Choroid plexus epithelial cell (primary cell): ENCODE measurements around the gene TADA2A.

Experiments used
- DNase-seq: peaks from one replicate; pipeline ENCODE4 v3.0.0-alpha.2; 2010; ENCODE audit warnings: low read depth
- H3K4me3 ChIP-seq: 2 replicates; pipeline ENCODE4 v1.5.1; 2011; ENCODE audit warnings: low read depth, mild to moderate bottlenecking, control low read depth, low read length, moderate library complexity
- CTCF ChIP-seq: conservative IDR thresholded peaks from 2 replicates; pipeline ENCODE4 v1.5.1; 2011; ENCODE audit warnings: low read depth, mild to moderate bottlenecking, control low read depth, inconsistent platforms, low read length, moderate library complexity

TADA2A gene

DNA sequence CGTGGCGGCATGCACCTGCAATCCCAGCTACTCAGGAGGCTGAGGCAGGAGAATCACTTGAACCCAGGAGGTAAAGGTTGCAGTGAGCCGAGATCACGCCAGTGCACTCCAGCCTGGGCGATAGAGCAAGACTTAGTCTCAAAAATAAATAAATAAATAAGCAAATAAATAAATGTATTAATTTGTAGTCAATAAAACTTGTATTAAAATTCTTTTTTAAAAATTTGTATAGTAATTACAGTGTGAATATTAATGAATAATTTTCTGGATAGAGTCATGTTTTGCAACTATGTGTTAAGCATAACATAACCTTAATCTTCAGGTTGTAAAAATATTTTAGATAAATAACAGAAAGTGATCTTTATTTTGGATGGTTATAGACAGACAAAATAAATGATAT is 55.8 kb downstream of the TADA2A start:
- H3K4me3 ChIP-seq = no peak overlapping the region
- no peak for TF ChIP-seq CTCF
- DNase-seq = no peak

DNA sequence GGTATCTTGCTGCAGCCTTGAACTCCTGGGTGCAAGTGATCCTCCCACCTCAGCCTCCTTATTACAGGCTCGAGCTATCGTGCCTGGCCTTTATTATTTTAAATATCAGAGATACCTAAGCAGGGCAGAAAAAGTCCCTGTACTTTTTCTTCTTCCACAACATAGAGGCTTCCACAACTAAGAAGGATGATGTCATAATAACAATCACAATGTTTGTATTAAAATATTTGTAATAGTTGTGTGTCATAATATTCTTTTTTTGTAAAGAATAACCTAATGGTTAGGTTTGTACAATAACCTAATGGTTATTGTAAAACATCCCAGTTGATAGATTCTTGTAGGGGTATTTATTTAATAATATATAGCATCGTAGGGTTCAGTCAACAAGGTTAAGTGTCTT is 56.4 kb downstream of the TADA2A start:
- no peak for TF ChIP-seq CTCF
- DNase-seq = no peak
- no peak overlapping the region for H3K4me3 ChIP-seq

- TF ChIP-seq CTCF = no peak
- H3K4me3 ChIP-seq = no peak overlapping the region
- peak; percentile 83 for DNase-seq
Measured at GRCh38 chr17:37465069-37465616, 58.5 kb downstream of the TADA2A start.

- no peak for TF ChIP-seq CTCF
- DNase-seq = no peak
- no peak overlapping the region for H3K4me3 ChIP-seq
Measured at GRCh38 chr17:37466471-37466870, 59.8 kb downstream of the TADA2A start.

GRCh38 chr17:37470181-37470580 is 63.5 kb downstream of the TADA2A start:
- no peak for DNase-seq
- TF ChIP-seq CTCF = no peak
- no peak overlapping the region for H3K4me3 ChIP-seq

- DNase-seq = no peak
- no peak overlapping the region for H3K4me3 ChIP-seq
- TF ChIP-seq CTCF = no peak
Measured at GRCh38 chr17:37475731-37476420, 69.2 kb downstream of the TADA2A start.
